ENCODE results near the gene CEP112. TPM values are rescaled to one million over a fixed set of nuclear protein-coding genes. Genes with fewer than 3 reads are reported as not detected.

CEP112 gene
- total RNA-seq, 1 donor from 2014 or later, result 9.7 TPM

DNA sequence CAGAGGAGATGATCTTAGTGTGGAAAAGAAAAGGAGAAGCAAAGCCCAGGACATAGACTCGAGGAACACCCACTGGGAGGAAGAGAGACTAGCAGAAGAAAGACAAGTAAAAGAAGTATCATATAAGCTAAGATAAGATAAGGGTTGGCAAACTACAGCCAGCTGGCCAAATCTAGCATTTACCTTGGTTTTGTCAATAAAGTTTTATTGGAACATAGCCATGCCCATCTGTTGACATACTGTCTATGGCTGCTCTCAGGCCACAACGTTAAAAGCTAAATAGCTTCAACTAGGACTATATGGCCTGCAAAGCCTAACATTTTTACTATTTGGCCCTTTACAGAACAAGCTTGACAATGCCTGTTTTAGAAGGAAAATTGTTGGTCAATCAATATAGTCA, 464.1 kb downstream of the CEP112 start:
- DNase-seq (ENCODE audit: low spot score), result no peak
- peaks cover 7% of the 10 kb centered on the region for H3K4me1 Mint-ChIP-seq
- no peaks in the 10 kb centered on the region for H3K36me3 ChIP-seq
- TF ChIP-seq, protein P1, sequence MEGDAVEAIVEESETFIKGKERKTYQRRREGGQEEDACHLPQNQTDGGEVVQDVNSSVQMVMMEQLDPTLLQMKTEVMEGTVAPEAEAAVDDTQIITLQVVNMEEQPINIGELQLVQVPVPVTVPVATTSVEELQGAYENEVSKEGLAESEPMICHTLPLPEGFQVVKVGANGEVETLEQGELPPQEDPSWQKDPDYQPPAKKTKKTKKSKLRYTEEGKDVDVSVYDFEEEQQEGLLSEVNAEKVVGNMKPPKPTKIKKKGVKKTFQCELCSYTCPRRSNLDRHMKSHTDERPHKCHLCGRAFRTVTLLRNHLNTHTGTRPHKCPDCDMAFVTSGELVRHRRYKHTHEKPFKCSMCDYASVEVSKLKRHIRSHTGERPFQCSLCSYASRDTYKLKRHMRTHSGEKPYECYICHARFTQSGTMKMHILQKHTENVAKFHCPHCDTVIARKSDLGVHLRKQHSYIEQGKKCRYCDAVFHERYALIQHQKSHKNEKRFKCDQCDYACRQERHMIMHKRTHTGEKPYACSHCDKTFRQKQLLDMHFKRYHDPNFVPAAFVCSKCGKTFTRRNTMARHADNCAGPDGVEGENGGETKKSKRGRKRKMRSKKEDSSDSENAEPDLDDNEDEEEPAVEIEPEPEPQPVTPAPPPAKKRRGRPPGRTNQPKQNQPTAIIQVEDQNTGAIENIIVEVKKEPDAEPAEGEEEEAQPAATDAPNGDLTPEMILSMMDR (IDR thresholded peaks at IDR 0.05), result no peak
- TF ChIP-seq EZH2 (IDR thresholded peaks at IDR 0.05), result no peak
- TF ChIP-seq EZH2phosphoT487 (IDR thresholded peaks at IDR 0.05), result no peak
- H3K27me3 Mint-ChIP-seq (ENCODE audit: insufficient read depth, low read depth), result no peaks in the 10 kb centered on the region
- H3K9me3 ChIP-seq (ENCODE audit: low read depth), result no peaks in the 10 kb centered on the region
- H3K9me3 Mint-ChIP-seq, result peaks cover 11% of the 10 kb centered on the region
- peaks cover 26% of the 10 kb centered on the region for H3K36me3 Mint-ChIP-seq
- H3K9ac ChIP-seq, result no peak overlapping the region
- no peaks in the 10 kb centered on the region for H3F3A ChIP-seq (ENCODE audit: low read depth)
- H3K27ac ChIP-seq, result no peak overlapping the region
- H3K4me3 ChIP-seq, result no peak overlapping the region
- H3K4me1 ChIP-seq, result no peaks in the 10 kb centered on the region
- H3K27me3 ChIP-seq, result no peaks in the 10 kb centered on the region
- no peaks in the 10 kb centered on the region for H3K79me2 ChIP-seq (ENCODE audit: low read depth)
- no peak overlapping the region for H3K4me2 ChIP-seq
- H2AFZ ChIP-seq (replicated peaks), result no peak overlapping the region
- H3K4me3 Mint-ChIP-seq, result no peak overlapping the region
- no peak overlapping the region for H3K27ac Mint-ChIP-seq
- H4K20me1 ChIP-seq (ENCODE audit: low read depth), result no peaks in the 10 kb centered on the region

DNA sequence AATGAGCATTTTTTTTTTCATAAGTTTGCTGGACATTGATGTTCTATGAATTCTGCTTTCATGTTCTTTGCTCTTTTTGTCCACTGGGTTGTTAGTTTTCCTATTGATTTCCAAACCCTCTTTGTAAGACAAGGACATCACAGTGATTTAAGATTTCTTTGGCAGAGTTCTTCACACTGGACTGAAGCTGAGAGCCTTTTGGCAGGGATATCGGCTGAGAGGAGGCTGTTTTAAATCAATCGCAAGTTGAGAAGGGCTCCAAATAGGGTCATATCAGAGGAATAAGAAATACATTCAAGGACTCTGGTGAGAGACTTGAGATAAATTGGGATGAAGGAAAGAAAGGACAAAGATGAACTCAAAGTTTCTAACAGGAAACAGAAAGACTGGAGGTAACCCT, 464.7 kb downstream of the CEP112 start:
- Histone ChIP-seq H3K4me1 (no peaks in the 10 kb centered on the region), H3K79me2 (ENCODE audit: low read depth) (no peaks in the 10 kb centered on the region), H3F3A (ENCODE audit: low read depth) (no peaks in the 10 kb centered on the region), H3K9ac (no peak overlapping the region), H3K9me3 (ENCODE audit: low read depth) (no peaks in the 10 kb centered on the region), H3K4me3 (no peak overlapping the region), H3K27ac (no peak overlapping the region), H3K4me2 (no peak overlapping the region), H3K36me3 (no peaks in the 10 kb centered on the region), H3K27me3 (no peaks in the 10 kb centered on the region), H4K20me1 (ENCODE audit: low read depth) (no peaks in the 10 kb centered on the region), H2AFZ (replicated peaks) (no peak overlapping the region)
- Mint-ChIP-seq H3K4me1 (peaks cover 7% of the 10 kb centered on the region), H3K27me3 (ENCODE audit: insufficient read depth, low read depth) (no peaks in the 10 kb centered on the region), H3K36me3 (peaks cover 22% of the 10 kb centered on the region), H3K4me3 (no peak overlapping the region), H3K27ac (no peak overlapping the region), H3K9me3 (peaks cover 7% of the 10 kb centered on the region)
- DNase-seq (ENCODE audit: low spot score), result no peak
- TF ChIP-seq, protein P1 (IDR thresholded peaks at IDR 0.05), result no peak
- TF ChIP-seq EZH2 (IDR thresholded peaks at IDR 0.05) (no peak), EZH2phosphoT487 (IDR thresholded peaks at IDR 0.05) (no peak)

DNA sequence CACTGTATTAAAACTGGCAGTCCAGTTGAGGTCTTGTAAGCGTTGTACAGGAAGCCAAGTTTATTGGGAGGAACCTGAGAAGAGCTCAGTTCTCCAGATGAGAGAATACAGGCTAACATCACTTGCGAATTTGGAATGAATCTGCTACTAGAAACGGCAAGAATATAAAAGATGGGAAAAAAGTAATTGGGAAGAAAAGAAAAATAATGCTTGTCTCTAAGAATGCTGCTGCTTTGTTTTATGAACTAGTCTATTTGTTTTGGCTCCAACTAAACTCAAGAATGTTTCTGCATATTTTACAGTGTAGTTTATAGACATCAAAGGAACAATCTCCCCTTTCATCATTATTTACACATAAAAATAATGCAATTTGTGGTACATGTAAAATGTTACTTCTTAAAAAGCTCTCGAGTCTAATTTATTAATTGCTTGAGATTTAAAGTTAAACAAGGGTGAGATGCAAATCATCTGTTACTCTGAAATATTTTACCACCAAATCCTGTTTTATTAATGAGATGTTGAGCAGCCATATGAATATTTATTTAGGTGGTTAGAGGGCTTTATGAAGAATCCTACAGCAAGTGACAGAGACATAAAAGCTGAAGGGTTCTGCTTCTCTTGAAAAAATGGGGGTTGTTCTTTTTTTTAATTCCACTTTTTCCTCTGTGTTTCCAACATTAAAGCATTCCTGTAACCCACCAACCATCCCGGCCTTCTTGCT, 468.3 kb downstream of the CEP112 start:
- Mint-ChIP-seq H3K4me3 (no peak overlapping the region), H3K27ac (no peak overlapping the region), H3K4me1 (peaks cover 28% of the 10 kb centered on the region), H3K27me3 (ENCODE audit: insufficient read depth, low read depth) (no peaks in the 10 kb centered on the region), H3K9me3 (peaks cover 2% of the 10 kb centered on the region), H3K36me3 (peaks cover 16% of the 10 kb centered on the region)
- no peaks in the 10 kb centered on the region for H3F3A ChIP-seq (ENCODE audit: low read depth)
- peaks cover 8% of the 10 kb centered on the region for H3K4me1 ChIP-seq
- H3K79me2 ChIP-seq (ENCODE audit: low read depth), result no peaks in the 10 kb centered on the region
- DNase-seq (ENCODE audit: low spot score), result no peak
- no peaks in the 10 kb centered on the region for H3K9me3 ChIP-seq (ENCODE audit: low read depth)
- TF ChIP-seq, protein P1 (IDR thresholded peaks at IDR 0.05), result no peak
- no peak for TF ChIP-seq EZH2phosphoT487 (IDR thresholded peaks at IDR 0.05)
- TF ChIP-seq EZH2 (IDR thresholded peaks at IDR 0.05), result no peak
- H2AFZ ChIP-seq (replicated peaks), result no peak overlapping the region
- H4K20me1 ChIP-seq (ENCODE audit: low read depth), result no peaks in the 10 kb centered on the region
- no peak overlapping the region for H3K4me2 ChIP-seq
- no peak overlapping the region for H3K9ac ChIP-seq
- no peaks in the 10 kb centered on the region for H3K36me3 ChIP-seq
- no peak overlapping the region for H3K27ac ChIP-seq
- no peaks in the 10 kb centered on the region for H3K27me3 ChIP-seq
- H3K4me3 ChIP-seq, result no peak overlapping the region

Measured in neural progenitor cell (in vitro differentiated cells).